Left lung (tissue), 10 donors: ENCODE results near the gene KLHDC8B. TPM values are rescaled to one million over a fixed set of nuclear protein-coding genes. Genes with fewer than 3 reads are reported as not detected.

ENCODE experiments used
- ATAC-seq: fragments of 200-7000 bp; cut with Tn5 transposase; one replicate; pipeline ENCODE4 v1.9.1; 2020; ENCODE audit warnings: moderate library complexity
- DNase-seq, 4 donors: peaks; one replicate each; pipeline ENCODE4 v3.0.0-alpha.2; 2013 to 2020
- H3K27ac ChIP-seq, 2 donors: fragments of 200-600 bp; sonication (generic) in 1 of 2; one replicate each; pipeline versions ENCODE4 v1.5.0 to v1.8.0; 2020 to 2021
- H3K27me3 ChIP-seq, 2 donors: fragments of 200-600 bp; sonication (generic) in 1 of 2; one replicate each; pipeline versions ENCODE4 v1.5.0 to v1.8.0; 2020 to 2021
- H3K36me3 ChIP-seq, 2 donors: fragments of 200-600 bp; sonication (generic) in 1 of 2; one replicate each; pipeline versions ENCODE4 v1.5.0 to v1.8.0; 2020 to 2021
- H3K4me1 ChIP-seq, 2 donors: fragments of 200-600 bp; one replicate each; pipeline ENCODE4 v1.8.0; 2021
- H3K4me3 ChIP-seq, 2 donors: fragments of 200-600 bp; sonication (generic) in 1 of 2; one replicate each; pipeline versions ENCODE4 v1.5.0 to v1.8.0; 2020 to 2021; ENCODE audit warnings: mild to moderate bottlenecking in 1 of 2
- H3K9me3 ChIP-seq, 2 donors: fragments of 200-600 bp; sonication (generic) in 1 of 2; one replicate each; pipeline versions ENCODE4 v1.5.0 to v1.8.0; 2020 to 2021
- intact Hi-C, 2 donors: fragments of 100-400 bp; cut with DNase I; formaldehyde crosslinking; loops; one replicate each; pipeline versions ENCODE4 v1.11.2 to v1.14.2; 2022
- polyA plus RNA-seq, 6 donors: library from polyadenylated mRNA; unstranded; fragments of 120-200 nt; gene quantifications; one replicate each; pipeline ENCODE4 v1.2.1, GENCODE V29; 2013; ENCODE audit not compliant: insufficient read length in 6 of 6
- total RNA-seq, 2 donors: library from RNA; stranded (reverse); fragmentation: NEBNext Ultra II Directional; extraction: Animal tissue kit (Norgen Biotek cat#: 25700); gene quantifications; one replicate each; pipeline ENCODE4 v1.2.1, GENCODE V29; 2021
- TF ChIP-seq, protein P1 (sequence below), 2 donors: fragments of 200-600 bp; sonication (generic) in 1 of 2; IDR thresholded peaks; one replicate each; pipeline versions ENCODE4 v1.5.0 to v1.8.0; 2021; ENCODE audit warnings: antibody characterized with exemption in 2 of 2
- donor health status: DM: no; HTN: yes; CAD: no.
- donor health status: DM: no; HTN: no; CAD: no.

The KLHDC8B gene
- total and polyA plus RNA-seq, 8 donors = 31.2 to 51.7 (median 44.1) TPM

- TF ChIP-seq, protein P1, sequence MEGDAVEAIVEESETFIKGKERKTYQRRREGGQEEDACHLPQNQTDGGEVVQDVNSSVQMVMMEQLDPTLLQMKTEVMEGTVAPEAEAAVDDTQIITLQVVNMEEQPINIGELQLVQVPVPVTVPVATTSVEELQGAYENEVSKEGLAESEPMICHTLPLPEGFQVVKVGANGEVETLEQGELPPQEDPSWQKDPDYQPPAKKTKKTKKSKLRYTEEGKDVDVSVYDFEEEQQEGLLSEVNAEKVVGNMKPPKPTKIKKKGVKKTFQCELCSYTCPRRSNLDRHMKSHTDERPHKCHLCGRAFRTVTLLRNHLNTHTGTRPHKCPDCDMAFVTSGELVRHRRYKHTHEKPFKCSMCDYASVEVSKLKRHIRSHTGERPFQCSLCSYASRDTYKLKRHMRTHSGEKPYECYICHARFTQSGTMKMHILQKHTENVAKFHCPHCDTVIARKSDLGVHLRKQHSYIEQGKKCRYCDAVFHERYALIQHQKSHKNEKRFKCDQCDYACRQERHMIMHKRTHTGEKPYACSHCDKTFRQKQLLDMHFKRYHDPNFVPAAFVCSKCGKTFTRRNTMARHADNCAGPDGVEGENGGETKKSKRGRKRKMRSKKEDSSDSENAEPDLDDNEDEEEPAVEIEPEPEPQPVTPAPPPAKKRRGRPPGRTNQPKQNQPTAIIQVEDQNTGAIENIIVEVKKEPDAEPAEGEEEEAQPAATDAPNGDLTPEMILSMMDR (IDR thresholded peaks at IDR 0.05) = no peak
- no peak overlapping the region for H3K4me3 ChIP-seq
- H3K36me3 ChIP-seq = peaks cover 0 to 82% of the 10 kb centered on the region in 2 donors
These were observed 47.7 kb upstream of the KLHDC8B start for GRCh38 chr3:49123687-49124086.

DNA sequence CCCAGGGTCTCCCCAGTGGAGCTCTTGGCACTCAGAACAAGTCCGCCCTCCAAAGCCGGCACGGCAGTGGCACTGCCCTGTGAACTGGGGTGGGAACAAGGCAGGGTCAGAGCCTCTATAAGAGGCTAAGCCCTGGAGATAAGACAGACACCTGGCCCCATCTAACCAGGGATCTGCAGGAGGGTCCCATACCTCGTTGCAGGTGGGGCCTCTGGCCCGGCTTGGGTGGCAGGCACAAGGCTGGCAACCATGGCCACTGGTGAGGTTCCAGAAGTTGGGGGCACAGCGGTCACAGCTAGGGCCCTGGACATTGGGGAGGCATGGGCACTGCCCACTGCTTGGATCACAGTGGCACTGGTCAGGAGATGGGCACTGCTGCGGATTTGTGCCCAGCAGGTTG is 47.2 kb upstream of the KLHDC8B start:
- no peak for DNase-seq
- intact Hi-C loops = no loop called here
- H3K36me3 ChIP-seq = peaks cover 0 to 80% of the 10 kb centered on the region in 2 donors

More at GRCh38 chr3:49123687-49124086, 47.7 kb upstream of the KLHDC8B start:
- Histone ChIP-seq H3K27ac (no peak overlapping the region), H3K4me1 (peaks cover 12 to 16% of the 10 kb centered on the region in 2 donors), H3K9me3 (no peaks in the 10 kb centered on the region), H3K27me3 (no peaks in the 10 kb centered on the region)
- DNase-seq = no peak
- intact Hi-C loops = no loop called here
- ATAC-seq = no peak

GRCh38 chr3:49124991-49125670 is 46.3 kb upstream of the KLHDC8B start:
- ATAC-seq (no peak), DNase-seq (no peak)
- TF ChIP-seq, protein P1 (IDR thresholded peaks at IDR 0.05) = no peak
- Histone ChIP-seq H3K9me3 (no peaks in the 10 kb centered on the region), H3K36me3 (peaks cover 0 to 88% of the 10 kb centered on the region in 2 donors), H3K27ac (no peak overlapping the region), H3K4me3 (no peak overlapping the region), H3K27me3 (no peaks in the 10 kb centered on the region), H3K4me1 (peaks cover 0 to 2% of the 10 kb centered on the region in 2 donors)
- intact Hi-C loops = no loop called here

More for the DNA sequence above, 47.2 kb upstream of the KLHDC8B start:
- H3K27ac ChIP-seq = no peak overlapping the region
- H3K27me3 ChIP-seq = no peaks in the 10 kb centered on the region
- no peak for ATAC-seq
- H3K9me3 ChIP-seq = no peaks in the 10 kb centered on the region
- H3K4me3 ChIP-seq = no peak overlapping the region
- H3K4me1 ChIP-seq = peaks cover 8 to 11% of the 10 kb centered on the region in 2 donors
- TF ChIP-seq, protein P1 (IDR thresholded peaks at IDR 0.05) = no peak

DNA sequence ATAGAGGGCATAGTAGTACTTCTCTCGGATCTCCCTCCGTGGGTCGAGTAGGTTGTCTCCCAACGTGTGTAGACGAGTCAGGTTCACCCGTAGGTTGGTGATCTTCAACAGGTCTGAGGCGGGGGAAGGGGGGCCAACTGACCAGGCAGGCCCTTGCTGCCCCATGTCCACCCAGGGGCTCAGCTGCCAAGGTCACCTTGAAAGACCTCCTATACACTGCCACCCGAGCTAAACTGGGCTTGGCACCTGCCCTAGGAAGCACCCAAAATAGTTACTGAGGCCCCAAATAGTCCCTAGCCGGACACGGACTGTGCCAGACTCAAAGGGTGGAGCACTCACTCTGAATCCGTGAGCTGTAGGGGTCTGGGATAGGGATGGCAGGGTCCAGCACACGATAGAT is 40.4 kb upstream of the KLHDC8B start:
- no peak for DNase-seq
- TF ChIP-seq, protein P1 (IDR thresholded peaks at IDR 0.05) = no peak
- H3K9me3 ChIP-seq = no peaks in the 10 kb centered on the region
- no peak for ATAC-seq
- H3K36me3 ChIP-seq = peaks cover 0 to 46% of the 10 kb centered on the region in 2 donors
- H3K4me1 ChIP-seq = peaks cover 10 to 22% of the 10 kb centered on the region in 2 donors
- no peak overlapping the region for H3K4me3 ChIP-seq
- no peak overlapping the region for H3K27ac ChIP-seq
- intact Hi-C loops = no loop called here
- H3K27me3 ChIP-seq = no peaks in the 10 kb centered on the region

DNA sequence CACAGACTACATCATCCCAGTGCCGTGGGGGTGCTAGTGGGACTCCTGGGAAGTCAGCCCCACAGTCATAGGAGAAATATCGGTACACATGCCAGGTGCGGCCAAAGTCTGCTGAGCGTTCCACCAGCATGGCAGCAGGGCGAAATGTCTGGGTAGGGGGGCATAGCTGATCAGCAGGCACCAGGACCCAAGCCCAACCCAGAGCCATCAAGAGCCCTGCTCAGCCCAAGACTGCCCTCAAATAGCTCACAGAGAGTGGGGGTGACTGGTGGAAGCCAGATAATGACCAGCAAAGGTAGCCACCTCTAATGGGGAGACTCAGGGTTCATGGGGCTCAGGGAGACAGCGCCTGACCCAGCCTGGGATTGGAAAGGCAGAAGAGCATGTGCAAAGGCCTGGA is 39.8 kb upstream of the KLHDC8B start:
- H3K9me3 ChIP-seq = no peaks in the 10 kb centered on the region
- peak overlapping the region in 1 of 2 donors; percentile 82 for H3K27ac ChIP-seq
- TF ChIP-seq, protein P1 (IDR thresholded peaks at IDR 0.05) = no peak
- ATAC-seq (no peak), DNase-seq (no peak)
- H3K4me3 ChIP-seq = peak overlapping the region; percentile 53 to 73
- H3K4me1 ChIP-seq = peaks cover 10 to 22% of the 10 kb centered on the region in 2 donors
- peaks cover 0 to 41% of the 10 kb centered on the region in 2 donors for H3K36me3 ChIP-seq
- H3K27me3 ChIP-seq = no peaks in the 10 kb centered on the region
- intact Hi-C loops = no loop called here
